ENCODE results near the gene TNS3.

DNA sequence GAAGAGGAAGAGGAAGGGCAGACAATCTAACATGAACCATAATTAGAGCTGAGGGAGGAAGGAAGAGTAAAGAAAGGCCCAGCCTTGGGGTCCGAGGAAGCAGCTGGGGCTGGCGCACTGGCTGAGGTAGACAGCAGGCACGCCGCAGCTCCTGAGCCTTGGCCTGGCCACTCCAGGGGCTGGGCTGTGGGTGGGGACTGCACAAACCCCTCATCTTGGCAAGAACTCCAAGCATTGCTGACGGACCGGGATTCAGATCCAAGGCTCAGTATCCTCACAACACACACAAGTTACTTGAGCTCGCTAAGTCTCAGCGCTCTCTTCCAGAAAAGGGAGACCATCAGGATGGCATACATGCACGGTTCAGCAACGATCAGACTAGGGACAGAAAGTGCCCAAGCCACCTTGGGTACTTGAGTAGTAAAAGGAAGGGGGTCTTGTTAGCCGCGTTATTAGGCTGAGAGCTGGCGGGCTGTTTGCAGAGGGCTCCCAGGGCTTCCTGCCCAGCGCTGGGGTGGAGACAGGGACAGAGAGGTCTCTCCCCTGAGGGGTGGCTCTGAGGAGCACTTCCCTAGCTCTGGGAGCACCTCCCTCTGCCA lies 4.5 kb downstream of the TNS3 start:
- TF ChIP-seq BHLHE40 (IDR thresholded peaks at IDR 0.05; ENCODE audit: borderline replicate concordance in 1 of 2, low read depth in 2 of 2, low read length in 1 of 2) (no peak), POLR2A (IDR thresholded peaks at IDR 0.05; ENCODE audit: low read depth, low read length) (no peak), SIN3A (IDR thresholded peaks at IDR 0.05; ENCODE audit: low read depth, low read length) (no peak), POU2F2 (IDR thresholded peaks at IDR 0.05; ENCODE audit: borderline replicate concordance, low read depth, low read length) (no peak), CEBPZ (IDR thresholded peaks at IDR 0.05; ENCODE audit: low read depth, low read length) (no peak), ZZZ3 (IDR thresholded peaks at IDR 0.05; ENCODE audit: control insufficient read depth, insufficient read length, low read depth) (no peak), FOS (IDR thresholded peaks at IDR 0.05; ENCODE audit: borderline replicate concordance, extremely low read depth, insufficient read length) (no peak)
- TF ChIP-seq, protein P1, sequence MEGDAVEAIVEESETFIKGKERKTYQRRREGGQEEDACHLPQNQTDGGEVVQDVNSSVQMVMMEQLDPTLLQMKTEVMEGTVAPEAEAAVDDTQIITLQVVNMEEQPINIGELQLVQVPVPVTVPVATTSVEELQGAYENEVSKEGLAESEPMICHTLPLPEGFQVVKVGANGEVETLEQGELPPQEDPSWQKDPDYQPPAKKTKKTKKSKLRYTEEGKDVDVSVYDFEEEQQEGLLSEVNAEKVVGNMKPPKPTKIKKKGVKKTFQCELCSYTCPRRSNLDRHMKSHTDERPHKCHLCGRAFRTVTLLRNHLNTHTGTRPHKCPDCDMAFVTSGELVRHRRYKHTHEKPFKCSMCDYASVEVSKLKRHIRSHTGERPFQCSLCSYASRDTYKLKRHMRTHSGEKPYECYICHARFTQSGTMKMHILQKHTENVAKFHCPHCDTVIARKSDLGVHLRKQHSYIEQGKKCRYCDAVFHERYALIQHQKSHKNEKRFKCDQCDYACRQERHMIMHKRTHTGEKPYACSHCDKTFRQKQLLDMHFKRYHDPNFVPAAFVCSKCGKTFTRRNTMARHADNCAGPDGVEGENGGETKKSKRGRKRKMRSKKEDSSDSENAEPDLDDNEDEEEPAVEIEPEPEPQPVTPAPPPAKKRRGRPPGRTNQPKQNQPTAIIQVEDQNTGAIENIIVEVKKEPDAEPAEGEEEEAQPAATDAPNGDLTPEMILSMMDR (IDR thresholded peaks at IDR 0.05 in 2 of 3, conservative IDR thresholded peaks at IDR 0.05 in 1 of 3; ENCODE audit: control insufficient read depth in 2 of 3, extremely low read depth in 1 of 3, insufficient read depth in 1 of 3, low read depth in 3 of 3, low read length in 3 of 3): no peak
- TF ChIP-seq, protein P2, sequence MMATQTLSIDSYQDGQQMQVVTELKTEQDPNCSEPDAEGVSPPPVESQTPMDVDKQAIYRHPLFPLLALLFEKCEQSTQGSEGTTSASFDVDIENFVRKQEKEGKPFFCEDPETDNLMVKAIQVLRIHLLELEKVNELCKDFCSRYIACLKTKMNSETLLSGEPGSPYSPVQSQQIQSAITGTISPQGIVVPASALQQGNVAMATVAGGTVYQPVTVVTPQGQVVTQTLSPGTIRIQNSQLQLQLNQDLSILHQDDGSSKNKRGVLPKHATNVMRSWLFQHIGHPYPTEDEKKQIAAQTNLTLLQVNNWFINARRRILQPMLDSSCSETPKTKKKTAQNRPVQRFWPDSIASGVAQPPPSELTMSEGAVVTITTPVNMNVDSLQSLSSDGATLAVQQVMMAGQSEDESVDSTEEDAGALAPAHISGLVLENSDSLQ (IDR thresholded peaks at IDR 0.05): no peak
- TF ChIP-seq, protein P3, sequence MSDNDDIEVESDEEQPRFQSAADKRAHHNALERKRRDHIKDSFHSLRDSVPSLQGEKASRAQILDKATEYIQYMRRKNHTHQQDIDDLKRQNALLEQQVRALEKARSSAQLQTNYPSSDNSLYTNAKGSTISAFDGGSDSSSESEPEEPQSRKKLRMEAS (IDR thresholded peaks at IDR 0.05; ENCODE audit: low read depth, low read length): no peak
- TF ChIP-seq, protein P4, sequence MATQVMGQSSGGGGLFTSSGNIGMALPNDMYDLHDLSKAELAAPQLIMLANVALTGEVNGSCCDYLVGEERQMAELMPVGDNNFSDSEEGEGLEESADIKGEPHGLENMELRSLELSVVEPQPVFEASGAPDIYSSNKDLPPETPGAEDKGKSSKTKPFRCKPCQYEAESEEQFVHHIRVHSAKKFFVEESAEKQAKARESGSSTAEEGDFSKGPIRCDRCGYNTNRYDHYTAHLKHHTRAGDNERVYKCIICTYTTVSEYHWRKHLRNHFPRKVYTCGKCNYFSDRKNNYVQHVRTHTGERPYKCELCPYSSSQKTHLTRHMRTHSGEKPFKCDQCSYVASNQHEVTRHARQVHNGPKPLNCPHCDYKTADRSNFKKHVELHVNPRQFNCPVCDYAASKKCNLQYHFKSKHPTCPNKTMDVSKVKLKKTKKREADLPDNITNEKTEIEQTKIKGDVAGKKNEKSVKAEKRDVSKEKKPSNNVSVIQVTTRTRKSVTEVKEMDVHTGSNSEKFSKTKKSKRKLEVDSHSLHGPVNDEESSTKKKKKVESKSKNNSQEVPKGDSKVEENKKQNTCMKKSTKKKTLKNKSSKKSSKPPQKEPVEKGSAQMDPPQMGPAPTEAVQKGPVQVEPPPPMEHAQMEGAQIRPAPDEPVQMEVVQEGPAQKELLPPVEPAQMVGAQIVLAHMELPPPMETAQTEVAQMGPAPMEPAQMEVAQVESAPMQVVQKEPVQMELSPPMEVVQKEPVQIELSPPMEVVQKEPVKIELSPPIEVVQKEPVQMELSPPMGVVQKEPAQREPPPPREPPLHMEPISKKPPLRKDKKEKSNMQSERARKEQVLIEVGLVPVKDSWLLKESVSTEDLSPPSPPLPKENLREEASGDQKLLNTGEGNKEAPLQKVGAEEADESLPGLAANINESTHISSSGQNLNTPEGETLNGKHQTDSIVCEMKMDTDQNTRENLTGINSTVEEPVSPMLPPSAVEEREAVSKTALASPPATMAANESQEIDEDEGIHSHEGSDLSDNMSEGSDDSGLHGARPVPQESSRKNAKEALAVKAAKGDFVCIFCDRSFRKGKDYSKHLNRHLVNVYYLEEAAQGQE (IDR thresholded peaks at IDR 0.05; ENCODE audit: low read depth, low read length): no peak

Measured in GM12878 (cell line).